Ovary (tissue), 10 donors: ENCODE data around the gene CHKB. TPM values are rescaled to one million over a fixed set of nuclear protein-coding genes. Genes with fewer than 3 reads are reported as not detected.

Source experiments
- DNase-seq, 5 donors: peaks; one replicate each; pipeline ENCODE4 v3.0.0-alpha.2; 2019 to 2020
- H3K27ac ChIP-seq, 2 donors: fragments of 200-600 bp; one replicate each; pipeline versions ENCODE4 v1.5.1 to v1.8.0; 2019 to 2022
- H3K27me3 ChIP-seq: fragments of 200-600 bp; one replicate; pipeline ENCODE4 v1.8.0; 2022
- H3K36me3 ChIP-seq: fragments of 200-600 bp; sonication (generic); one replicate; pipeline ENCODE4 v1.5.1; 2019
- H3K4me1 ChIP-seq: one replicate; pipeline ENCODE4 v1.8.1; 2013; ENCODE audit warnings: mild to moderate bottlenecking, moderate library complexity; ENCODE audit not compliant: insufficient read depth
- H3K4me3 ChIP-seq: fragments of 200-600 bp; sonication (generic); one replicate; pipeline ENCODE4 v1.5.1; 2017
- H3K9me3 ChIP-seq, 2 donors: fragments of 200-600 bp in 1 of 2; sonication (generic) in 1 of 2; one replicate each; pipeline versions ENCODE4 v1.5.1 to v1.8.1; 2013 to 2019; ENCODE audit warnings: mild to moderate bottlenecking in 1 of 2, moderate library complexity in 1 of 2
- CTCF ChIP-seq, 3 donors: fragments of 450-650 bp in 2 of 3; fragments of 200-600 bp in 1 of 3; IDR thresholded peaks; one replicate each; pipeline versions ENCODE4 v1.5.1 to v1.8.0; 2016 to 2022; ENCODE audit warnings: antibody characterized with exemption in 3 of 3, mild to moderate bottlenecking in 1 of 3
- EP300 ChIP-seq: sonication (generic); formaldehyde crosslinking; IDR thresholded peaks from one replicate; pipeline ENCODE4 v1.6.1; 2017; ENCODE audit warnings: antibody characterized with exemption
- POLR2A ChIP-seq: fragments of 450-650 bp; IDR thresholded peaks from one replicate; pipeline ENCODE4 v1.6.1; 2017; ENCODE audit warnings: antibody characterized with exemption, mild to moderate bottlenecking, moderate library complexity
- WGBS, 3 donors: extraction: QIAGEN DNeasy Blood & Tissue Kit in 1 of 3; methylation state at CpG; one replicate each; pipeline versions ENCODE4 v1.1.5 to v1.1.7; 2013 to 2017; 5-methylcytosine and 5-hydroxymethylcytosine counted together
- intact Hi-C, 4 donors: fragments of 100-400 bp; cut with DNase I; formaldehyde crosslinking; loops; one replicate each; pipeline versions ENCODE4 v1.11.0 to v1.15.1; 2022 to 2023
- long read RNA-seq, 3 donors: library from polyadenylated mRNA in 2 of 3; unstranded in 2 of 3; transcript quantifications; one replicate each; pipeline ENCODE4 v2.0.0 and lab custom pipeline, GENCODE V29; 2021 to 2026
- polyA plus RNA-seq, 2 donors: library from polyadenylated mRNA; stranded (reverse); fragments of 200-250 nt in 1 of 2; fragments of 350-450 nt in 1 of 2; fragmentation: Illumina TruSeq in 1 of 2; extraction: RNeasy Lipid Tissue Mini Kit (QIAGEN cat#74804) in 1 of 2; gene quantifications; one replicate each; pipeline ENCODE4 v1.2.3, GENCODE V29; 2013 to 2014
- total RNA-seq, 7 donors: library from RNA; depleted of rRNA in 2 of 7; stranded (reverse); fragments of >200 nt in 2 of 7; fragmentation: NEBNext Ultra II Directional in 3 of 7; extraction: Animal tissue kit (Norgen Biotek cat#: 25700) in 3 of 7; gene quantifications; one replicate each; pipeline versions ENCODE4 v1.1.0 to v1.2.4, GENCODE V29; 2016 to 2023
- donor health status: DM: no; HTN: no; CAD: no; lungs with moderate emphysema.
- donor health status: DM: no; HTN: no; CAD: no.
- donor health status: Bipolar disorder and iron deficiency.
- donor health status: DM: yes; HTN: yes; CAD: no.
- donor health status: DM: no; HTN: no; CAD: no.
- donor health status: DM: yes; HTN: yes; CAD: no.

CHKB gene
- 10 to 100 TPM; 34.9 to 73.2 (median 48.8) TPM for total RNA-seq
- polyA plus RNA-seq: 10 to 100 TPM; 42.2 to 44.2 TPM
- long read RNA-seq, donor 1, transcript CHKB-201 (11 exons, 1,638 nt): major isoform, 97 of 129 reads
- long read RNA-seq, donor 1, partial matches to known transcripts: 5 of 129 reads
- long read RNA-seq, donor 1, other reads (novel, unspliced or antisense): 24 of 129 reads
- long read RNA-seq, donor 2, transcript CHKB-201 (11 exons, 1,638 nt): major isoform, 6 of 10 reads
- long read RNA-seq, donor 2, partial matches to known transcripts: 0 of 10 reads
- long read RNA-seq, donor 2, other reads (novel, unspliced or antisense): 0 of 10 reads
- long read RNA-seq, donor 3, transcript CHKB-212 (9 exons, 2,069 nt): minor isoform, 8 of 70 reads
- long read RNA-seq, donor 3, transcript CHKB-201 (11 exons, 1,638 nt): major isoform, 22 of 70 reads
- long read RNA-seq, donor 3, transcript CHKB-208 (8 exons, 2,114 nt): minor isoform, 12 of 70 reads
- long read RNA-seq, donor 3, partial matches to known transcripts: 15 of 70 reads
- long read RNA-seq, donor 3, other reads (novel, unspliced or antisense): 10 of 70 reads

- intact Hi-C loops: no loop called here
- Histone ChIP-seq H3K4me3 (peak within 1 kb of the TSS; percentile 86), H3K4me1 (peaks cover 13% of the 10 kb centered on the region), H3K27ac (peak within 1 kb of the TSS; percentile 59 to 94), H3K36me3 (no peaks in the 10 kb centered on the region), H3K27me3 (no peaks in the 10 kb centered on the region), H3K9me3 (no peaks in the 10 kb centered on the region)
- no peak for TF ChIP-seq CTCF (IDR thresholded peaks at IDR 0.05)
- no peak for TF ChIP-seq EP300
- TF ChIP-seq POLR2A: peak; percentile 78
- peak; percentile 98 to 99 (median 99) for DNase-seq
- WGBS, 3 donors: 0% methylated on average over 54 to 96 of the region's 96 CpGs
Measured at GRCh38 chr22:50582493-50583293, at the start of gene CHKB. Gene CHKB (minus strand): TSS chr22:50582849. CDS start chr22:50582781, 68 bp downstream.

- 81 to 91% (median 81%) methylated on average over 5 of the region's 5 CpGs for WGBS, 3 donors
- no peak for DNase-seq
- no peaks in the 10 kb centered on the region for H3K9me3 ChIP-seq
- H3K36me3 ChIP-seq: no peaks in the 10 kb centered on the region
- intact Hi-C loops: no loop called here
- H3K4me3 ChIP-seq: no peak overlapping the region
- TF ChIP-seq EP300 (no peak), POLR2A (no peak), CTCF (IDR thresholded peaks at IDR 0.05) (no peak)
- H3K27me3 ChIP-seq: no peaks in the 10 kb centered on the region
- no peak overlapping the region for H3K27ac ChIP-seq
- H3K4me1 ChIP-seq: peaks cover 7% of the 10 kb centered on the region
Measured at GRCh38 chr22:50630376-50630775, 47.7 kb upstream of the CHKB start.

- 14 to 24% (median 17%) methylated on average over 16 of the region's 16 CpGs for WGBS, 3 donors
- H3K36me3 ChIP-seq: no peaks in the 10 kb centered on the region
- H3K27ac ChIP-seq: peak overlapping the region in 1 of 2 donors; percentile 36
- peaks cover 7% of the 10 kb centered on the region for H3K4me1 ChIP-seq
- TF ChIP-seq EP300 (no peak), POLR2A (no peak), CTCF (IDR thresholded peaks at IDR 0.05) (no peak)
- peak overlapping the region; percentile 40 for H3K4me3 ChIP-seq
- no peaks in the 10 kb centered on the region for H3K27me3 ChIP-seq
- no peak for DNase-seq
- intact Hi-C loops: no loop called here
- no peaks in the 10 kb centered on the region for H3K9me3 ChIP-seq
Measured at GRCh38 chr22:50628543-50629134, 46.0 kb upstream of the CHKB start.
